HL-60 (cell line): ENCODE measurements around the gene PDE11A.
"Not testable (repeated sequence)": the region's sequence is repeated elsewhere in the genome, so short reads cannot be mapped to it uniquely, and the experiment has no call there.

ENCODE experiments used
- DNase-seq, 2 experiments: peaks; one replicate each; pipeline ENCODE4 v3.0.0-alpha.2; 2010 to 2020; ENCODE audit warnings: low read depth in 1 of 2, low spot score in 1 of 2
- H3K27ac ChIP-seq: fragments of 250-450 bp; sonication (Bioruptor Pico); replicated peaks from 2 replicates; pipeline ENCODE4 v1.5.1; 2020; ENCODE audit warnings: mild to moderate bottlenecking, moderate library complexity
- H3K27me3 ChIP-seq: fragments of 250-450 bp; sonication (Bioruptor Pico); 2 replicates; pipeline ENCODE4 v1.5.1; 2021; ENCODE audit warnings: mild to moderate bottlenecking, moderate library complexity; ENCODE audit not compliant: insufficient read depth, poor library complexity, severe bottlenecking
- H3K4me3 ChIP-seq: replicated peaks from 2 replicates; pipeline ENCODE4 v1.5.1; 2011; ENCODE audit warnings: mild to moderate bottlenecking, control low read depth, low read length; ENCODE audit not compliant: insufficient read depth
- GABPA ChIP-seq: IDR thresholded peaks from 2 replicates; pipeline ENCODE4 v1.6.1; 2012; ENCODE audit warnings: low read depth
- POLR2AphosphoS5 ChIP-seq: IDR thresholded peaks from 2 replicates; pipeline ENCODE4 v1.6.1; 2012; ENCODE audit warnings: low read depth
- SPI1 ChIP-seq: IDR thresholded peaks from 2 replicates; pipeline ENCODE4 v1.6.1; 2012; ENCODE audit warnings: low read depth, mild to moderate bottlenecking, borderline replicate concordance
- TF ChIP-seq, protein P1 (sequence below): IDR thresholded peaks from 2 replicates; pipeline ENCODE4 v1.6.1; 2012; ENCODE audit warnings: low read depth; ENCODE audit not compliant: insufficient replicate concordance
- TF ChIP-seq, protein P2 (sequence below): IDR thresholded peaks from one replicate; pipeline ENCODE4 v1.5.1; 2011; ENCODE audit warnings: low read length, control low read depth, inconsistent platforms; ENCODE audit not compliant: insufficient read depth

PDE11A gene

DNA sequence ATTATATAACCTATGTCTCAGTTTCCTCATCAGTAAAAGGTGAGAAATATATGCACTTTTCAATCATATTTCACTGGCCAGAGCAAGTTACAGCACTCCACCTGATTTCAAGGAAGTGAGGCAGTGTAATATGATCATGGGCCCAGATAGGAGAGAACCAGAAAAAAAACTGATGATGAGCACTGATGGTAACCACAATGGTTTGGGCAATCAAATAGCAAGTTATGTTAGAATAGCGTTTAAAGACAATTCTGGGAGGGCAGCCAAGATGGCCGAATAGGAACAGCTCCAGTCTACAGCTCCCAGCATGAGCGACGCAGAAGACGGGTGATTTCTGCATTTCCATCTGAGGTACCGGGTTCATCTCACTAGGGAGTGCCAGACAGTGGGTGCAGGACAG, 287.4 kb downstream of the PDE11A start:
- H3K27ac ChIP-seq, H3K27me3 ChIP-seq, H3K4me3 ChIP-seq: not testable (repeated sequence)
- DNase-seq: peak in 1 of 2 experiments; percentile 60
- TF ChIP-seq SPI1: peak; percentile 23; the same call in 1 of the 2 replicates

DNA sequence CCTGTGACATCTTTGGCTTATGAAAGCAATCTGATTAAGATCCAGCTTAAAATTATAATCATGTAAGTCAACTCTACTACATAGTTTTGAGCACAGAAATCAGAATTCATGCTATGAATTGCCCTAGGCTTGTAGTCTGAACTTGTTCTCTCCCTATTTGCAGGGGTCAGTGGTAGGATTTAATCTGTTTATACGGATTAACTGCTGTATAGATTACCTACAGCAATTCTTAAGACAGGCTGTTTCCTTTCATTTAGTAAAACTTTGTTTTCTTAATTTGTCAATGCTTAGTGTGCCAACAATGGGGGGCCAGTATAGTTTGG, 287.9 kb downstream of the PDE11A start:
- TF ChIP-seq, protein P1, sequence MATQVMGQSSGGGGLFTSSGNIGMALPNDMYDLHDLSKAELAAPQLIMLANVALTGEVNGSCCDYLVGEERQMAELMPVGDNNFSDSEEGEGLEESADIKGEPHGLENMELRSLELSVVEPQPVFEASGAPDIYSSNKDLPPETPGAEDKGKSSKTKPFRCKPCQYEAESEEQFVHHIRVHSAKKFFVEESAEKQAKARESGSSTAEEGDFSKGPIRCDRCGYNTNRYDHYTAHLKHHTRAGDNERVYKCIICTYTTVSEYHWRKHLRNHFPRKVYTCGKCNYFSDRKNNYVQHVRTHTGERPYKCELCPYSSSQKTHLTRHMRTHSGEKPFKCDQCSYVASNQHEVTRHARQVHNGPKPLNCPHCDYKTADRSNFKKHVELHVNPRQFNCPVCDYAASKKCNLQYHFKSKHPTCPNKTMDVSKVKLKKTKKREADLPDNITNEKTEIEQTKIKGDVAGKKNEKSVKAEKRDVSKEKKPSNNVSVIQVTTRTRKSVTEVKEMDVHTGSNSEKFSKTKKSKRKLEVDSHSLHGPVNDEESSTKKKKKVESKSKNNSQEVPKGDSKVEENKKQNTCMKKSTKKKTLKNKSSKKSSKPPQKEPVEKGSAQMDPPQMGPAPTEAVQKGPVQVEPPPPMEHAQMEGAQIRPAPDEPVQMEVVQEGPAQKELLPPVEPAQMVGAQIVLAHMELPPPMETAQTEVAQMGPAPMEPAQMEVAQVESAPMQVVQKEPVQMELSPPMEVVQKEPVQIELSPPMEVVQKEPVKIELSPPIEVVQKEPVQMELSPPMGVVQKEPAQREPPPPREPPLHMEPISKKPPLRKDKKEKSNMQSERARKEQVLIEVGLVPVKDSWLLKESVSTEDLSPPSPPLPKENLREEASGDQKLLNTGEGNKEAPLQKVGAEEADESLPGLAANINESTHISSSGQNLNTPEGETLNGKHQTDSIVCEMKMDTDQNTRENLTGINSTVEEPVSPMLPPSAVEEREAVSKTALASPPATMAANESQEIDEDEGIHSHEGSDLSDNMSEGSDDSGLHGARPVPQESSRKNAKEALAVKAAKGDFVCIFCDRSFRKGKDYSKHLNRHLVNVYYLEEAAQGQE: no peak
- Histone ChIP-seq H3K4me3 (no peak overlapping the region), H3K27me3 (no peaks in the 10 kb centered on the region), H3K27ac (peak overlapping the region; percentile 32)
- DNase-seq: no peak

DNA sequence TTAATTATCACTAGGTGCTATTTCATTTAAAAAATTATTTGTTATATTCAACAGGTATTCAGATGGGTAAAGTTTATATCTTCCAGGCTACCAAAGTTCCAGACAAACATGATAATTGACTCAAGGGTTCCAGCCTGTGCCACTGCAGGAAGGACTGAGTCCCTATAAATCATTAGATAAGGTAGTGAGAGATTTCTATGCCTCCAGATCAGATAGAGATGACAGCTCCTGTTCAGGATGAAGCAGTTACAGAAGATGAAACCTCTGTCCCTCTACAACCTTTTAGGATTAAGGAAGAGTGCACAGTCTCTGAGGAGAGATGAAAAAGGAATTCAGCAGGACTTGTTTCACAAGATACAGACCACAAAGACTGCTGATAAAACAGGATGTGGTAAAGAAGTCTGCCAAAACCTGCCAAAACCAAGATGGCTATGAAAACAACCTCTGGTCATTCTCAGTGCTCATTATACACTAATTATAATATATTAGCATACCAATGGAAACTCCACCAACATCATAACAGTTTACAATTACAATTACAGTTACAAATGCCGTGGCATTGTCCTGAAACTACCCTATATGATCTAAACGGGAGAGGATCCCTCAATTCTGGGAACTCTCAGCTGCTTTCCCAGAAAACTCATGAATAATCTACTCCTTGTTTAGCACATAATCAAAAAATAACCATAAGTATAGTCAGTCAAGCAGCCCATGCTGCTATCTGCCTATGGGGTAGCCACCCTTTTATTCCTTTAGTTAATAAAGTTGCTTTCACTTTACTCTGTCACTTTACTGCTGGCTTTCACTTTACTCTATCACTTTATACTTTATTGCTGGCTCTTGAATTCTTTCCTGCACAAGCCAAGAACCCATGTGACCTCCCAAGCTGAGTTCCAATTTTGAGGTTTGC, 288.5 kb downstream of the PDE11A start:
- TF ChIP-seq, protein P1: no peak
- TF ChIP-seq, protein P2, sequence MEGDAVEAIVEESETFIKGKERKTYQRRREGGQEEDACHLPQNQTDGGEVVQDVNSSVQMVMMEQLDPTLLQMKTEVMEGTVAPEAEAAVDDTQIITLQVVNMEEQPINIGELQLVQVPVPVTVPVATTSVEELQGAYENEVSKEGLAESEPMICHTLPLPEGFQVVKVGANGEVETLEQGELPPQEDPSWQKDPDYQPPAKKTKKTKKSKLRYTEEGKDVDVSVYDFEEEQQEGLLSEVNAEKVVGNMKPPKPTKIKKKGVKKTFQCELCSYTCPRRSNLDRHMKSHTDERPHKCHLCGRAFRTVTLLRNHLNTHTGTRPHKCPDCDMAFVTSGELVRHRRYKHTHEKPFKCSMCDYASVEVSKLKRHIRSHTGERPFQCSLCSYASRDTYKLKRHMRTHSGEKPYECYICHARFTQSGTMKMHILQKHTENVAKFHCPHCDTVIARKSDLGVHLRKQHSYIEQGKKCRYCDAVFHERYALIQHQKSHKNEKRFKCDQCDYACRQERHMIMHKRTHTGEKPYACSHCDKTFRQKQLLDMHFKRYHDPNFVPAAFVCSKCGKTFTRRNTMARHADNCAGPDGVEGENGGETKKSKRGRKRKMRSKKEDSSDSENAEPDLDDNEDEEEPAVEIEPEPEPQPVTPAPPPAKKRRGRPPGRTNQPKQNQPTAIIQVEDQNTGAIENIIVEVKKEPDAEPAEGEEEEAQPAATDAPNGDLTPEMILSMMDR: no peak
- peak; percentile 39; the same call in 1 of the 2 replicates for TF ChIP-seq GABPA
- peak; percentile 83 for TF ChIP-seq SPI1
- TF ChIP-seq POLR2AphosphoS5: peak; percentile 63; the same call in 1 of the 2 replicates
- peak in 1 of 2 experiments; percentile 72 for DNase-seq
- Histone ChIP-seq H3K27ac (peak overlapping the region; percentile 32), H3K27me3 (no peaks in the 10 kb centered on the region), H3K4me3 (no peak overlapping the region)

DNA sequence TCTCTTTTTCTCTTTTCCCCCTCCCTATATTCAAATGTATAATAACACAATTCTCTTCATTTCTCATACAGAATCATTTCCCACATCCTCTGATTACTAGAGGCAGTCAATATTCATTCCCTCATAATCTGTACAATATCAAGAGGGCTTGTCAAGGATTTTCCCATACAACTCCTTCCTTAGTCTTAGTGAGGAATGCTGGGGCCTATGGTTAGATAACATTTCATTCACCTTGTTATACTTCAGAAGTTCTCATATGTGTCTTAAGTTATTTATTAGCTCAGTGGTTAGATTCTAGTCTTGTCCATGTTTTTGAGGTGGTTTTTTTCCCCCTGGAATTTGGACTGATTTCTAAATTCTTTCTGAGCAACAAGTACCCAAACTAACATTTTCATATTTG, 289.5 kb downstream of the PDE11A start:
- DNase-seq: no peak
- no peak for TF ChIP-seq GABPA
- TF ChIP-seq, protein P2: no peak
- no peak for TF ChIP-seq SPI1
- TF ChIP-seq POLR2AphosphoS5: no peak
- TF ChIP-seq, protein P1: no peak
- no peaks in the 10 kb centered on the region for H3K27me3 ChIP-seq
- no peak overlapping the region for H3K27ac ChIP-seq
- no peak overlapping the region for H3K4me3 ChIP-seq
